ENCODE data around the gene FBXO39. TPM values are rescaled to one million over a fixed set of nuclear protein-coding genes. Genes with fewer than 3 reads are reported as not detected.

The FBXO39 gene
- polyA plus RNA-seq, 1 donor from 2014 or later, result not detected

DNA sequence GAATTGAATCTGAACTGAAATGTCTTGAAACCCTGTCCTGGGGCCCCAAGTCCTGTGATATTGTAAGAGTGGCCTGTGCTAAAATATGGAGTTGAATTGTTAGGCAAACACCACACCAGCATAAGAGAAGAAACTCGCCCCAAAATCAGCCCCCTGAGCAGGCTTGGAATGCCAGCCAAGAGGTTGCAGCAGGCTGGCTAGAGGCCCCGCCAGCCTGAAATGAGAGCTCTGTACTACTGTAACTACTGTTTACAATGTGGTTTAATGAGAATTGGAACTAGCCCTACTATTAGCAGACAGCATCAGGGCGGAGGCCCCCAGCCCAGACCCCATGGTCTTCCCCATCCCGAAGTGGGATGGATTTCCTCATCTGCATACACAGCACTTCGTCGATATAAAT, 23.7 kb downstream of the FBXO39 start:
- no peaks in the 10 kb centered on the region for H3K27me3 ChIP-seq (ENCODE audit: insufficient read depth, low read depth, low read length)
- no peak overlapping the region for H3K9ac ChIP-seq (ENCODE audit: low read length)
- no peaks in the 10 kb centered on the region for H4K20me1 ChIP-seq (ENCODE audit: insufficient read depth)
- no peaks in the 10 kb centered on the region for H3K9me2 ChIP-seq (ENCODE audit: insufficient read depth, low read length)
- no peaks in the 10 kb centered on the region for H3K9me3 ChIP-seq (ENCODE audit: low read length)
- no peak overlapping the region for H3K4me3 ChIP-seq (ENCODE audit: low read length)
- no peaks in the 10 kb centered on the region for H3K79me2 ChIP-seq (replicated peaks; ENCODE audit: insufficient read depth, low read length)
- no peaks in the 10 kb centered on the region for H3K36me3 ChIP-seq (ENCODE audit: insufficient read depth, low read length)
- TF ChIP-seq TAF1 (IDR thresholded peaks at IDR 0.05; ENCODE audit: low read depth), result no peak
- TF ChIP-seq, protein P1, sequence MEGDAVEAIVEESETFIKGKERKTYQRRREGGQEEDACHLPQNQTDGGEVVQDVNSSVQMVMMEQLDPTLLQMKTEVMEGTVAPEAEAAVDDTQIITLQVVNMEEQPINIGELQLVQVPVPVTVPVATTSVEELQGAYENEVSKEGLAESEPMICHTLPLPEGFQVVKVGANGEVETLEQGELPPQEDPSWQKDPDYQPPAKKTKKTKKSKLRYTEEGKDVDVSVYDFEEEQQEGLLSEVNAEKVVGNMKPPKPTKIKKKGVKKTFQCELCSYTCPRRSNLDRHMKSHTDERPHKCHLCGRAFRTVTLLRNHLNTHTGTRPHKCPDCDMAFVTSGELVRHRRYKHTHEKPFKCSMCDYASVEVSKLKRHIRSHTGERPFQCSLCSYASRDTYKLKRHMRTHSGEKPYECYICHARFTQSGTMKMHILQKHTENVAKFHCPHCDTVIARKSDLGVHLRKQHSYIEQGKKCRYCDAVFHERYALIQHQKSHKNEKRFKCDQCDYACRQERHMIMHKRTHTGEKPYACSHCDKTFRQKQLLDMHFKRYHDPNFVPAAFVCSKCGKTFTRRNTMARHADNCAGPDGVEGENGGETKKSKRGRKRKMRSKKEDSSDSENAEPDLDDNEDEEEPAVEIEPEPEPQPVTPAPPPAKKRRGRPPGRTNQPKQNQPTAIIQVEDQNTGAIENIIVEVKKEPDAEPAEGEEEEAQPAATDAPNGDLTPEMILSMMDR (IDR thresholded peaks at IDR 0.05; ENCODE audit: poor library complexity, severe bottlenecking), result no peak
- TF ChIP-seq RAD21 (conservative IDR thresholded peaks at IDR 0.05), result no peak
- no peak for TF ChIP-seq REST (IDR thresholded peaks at IDR 0.05; ENCODE audit: borderline replicate concordance)
- no peak for TF ChIP-seq EP300 (conservative IDR thresholded peaks at IDR 0.05; ENCODE audit: poor library complexity, severe bottlenecking)
- TF ChIP-seq MXI1 (conservative IDR thresholded peaks at IDR 0.05; ENCODE audit: poor library complexity, severe bottlenecking), result no peak
- TF ChIP-seq EZH2 (IDR thresholded peaks at IDR 0.05; ENCODE audit: borderline replicate concordance, insufficient read depth, low read length, poor library complexity, severe bottlenecking), result no peak
- TF ChIP-seq SMC3 (conservative IDR thresholded peaks at IDR 0.05; ENCODE audit: poor library complexity), result no peak
- no peak for TF ChIP-seq POLR2AphosphoS5 (IDR thresholded peaks at IDR 0.05)
- H2AFZ ChIP-seq (ENCODE audit: low read depth, low read length), result no peak overlapping the region
- no peak overlapping the region for H3K27ac ChIP-seq (ENCODE audit: low read length)
- no peak overlapping the region for H3K4me2 ChIP-seq (ENCODE audit: low read length)
- no peaks in the 10 kb centered on the region for H3F3A ChIP-seq (ENCODE audit: insufficient read depth, low read length, poor library complexity, severe bottlenecking)

DNA sequence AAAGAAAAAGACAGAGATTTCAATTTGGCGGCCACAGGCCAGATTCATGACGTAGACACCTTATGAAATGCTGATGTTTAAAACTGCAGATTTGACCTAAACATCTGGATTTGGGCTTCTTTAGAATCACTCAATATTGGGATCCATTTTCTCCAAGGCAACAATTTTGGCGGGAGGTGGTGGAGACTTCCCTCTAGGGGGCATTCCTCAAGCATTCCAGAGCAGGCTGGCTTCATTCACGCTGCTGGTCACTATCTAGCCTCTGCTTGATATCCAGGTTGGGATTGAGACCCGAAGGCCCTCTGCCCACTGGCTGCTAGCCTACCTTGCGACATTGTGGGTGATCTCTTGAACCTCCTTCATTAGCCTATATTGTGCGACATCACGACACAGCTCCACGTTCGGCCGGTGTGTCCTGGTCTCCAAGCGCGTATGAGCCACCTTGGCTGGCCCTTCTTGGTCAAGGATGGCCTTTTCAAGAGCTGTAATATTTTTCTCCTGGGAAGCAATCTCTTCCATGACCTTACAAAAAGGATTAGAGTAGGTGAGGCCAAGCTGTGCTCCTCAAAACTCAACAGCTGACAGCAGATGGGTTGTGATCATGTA, 24.5 kb downstream of the FBXO39 start:
- Histone ChIP-seq H2AFZ (ENCODE audit: low read depth, low read length) (no peak overlapping the region), H3K27me3 (ENCODE audit: insufficient read depth, low read depth, low read length) (no peaks in the 10 kb centered on the region), H3K9me2 (ENCODE audit: insufficient read depth, low read length) (no peaks in the 10 kb centered on the region), H3K9ac (ENCODE audit: low read length) (no peak overlapping the region), H3K79me2 (replicated peaks; ENCODE audit: insufficient read depth, low read length) (no peaks in the 10 kb centered on the region), H3K36me3 (ENCODE audit: insufficient read depth, low read length) (no peaks in the 10 kb centered on the region), H3K27ac (ENCODE audit: low read length) (no peak overlapping the region), H3K4me3 (ENCODE audit: low read length) (no peak overlapping the region), H4K20me1 (ENCODE audit: insufficient read depth) (no peaks in the 10 kb centered on the region), H3K4me2 (ENCODE audit: low read length) (no peak overlapping the region), H3K9me3 (ENCODE audit: low read length) (no peaks in the 10 kb centered on the region), H3F3A (ENCODE audit: insufficient read depth, low read length, poor library complexity, severe bottlenecking) (no peaks in the 10 kb centered on the region)
- TF ChIP-seq EZH2 (IDR thresholded peaks at IDR 0.05; ENCODE audit: borderline replicate concordance, insufficient read depth, low read length, poor library complexity, severe bottlenecking) (no peak), RAD21 (conservative IDR thresholded peaks at IDR 0.05) (no peak), TAF1 (IDR thresholded peaks at IDR 0.05; ENCODE audit: low read depth) (no peak), MXI1 (conservative IDR thresholded peaks at IDR 0.05; ENCODE audit: poor library complexity, severe bottlenecking) (no peak), SMC3 (conservative IDR thresholded peaks at IDR 0.05; ENCODE audit: poor library complexity) (no peak), REST (IDR thresholded peaks at IDR 0.05; ENCODE audit: borderline replicate concordance) (no peak), EP300 (conservative IDR thresholded peaks at IDR 0.05; ENCODE audit: poor library complexity, severe bottlenecking) (no peak)
- TF ChIP-seq, protein P1 (IDR thresholded peaks at IDR 0.05; ENCODE audit: poor library complexity, severe bottlenecking), result no peak

Data from neural cell (in vitro differentiated cells).